ENCODE measurements around the gene HOXC5.

Gene HOXC5

DNA sequence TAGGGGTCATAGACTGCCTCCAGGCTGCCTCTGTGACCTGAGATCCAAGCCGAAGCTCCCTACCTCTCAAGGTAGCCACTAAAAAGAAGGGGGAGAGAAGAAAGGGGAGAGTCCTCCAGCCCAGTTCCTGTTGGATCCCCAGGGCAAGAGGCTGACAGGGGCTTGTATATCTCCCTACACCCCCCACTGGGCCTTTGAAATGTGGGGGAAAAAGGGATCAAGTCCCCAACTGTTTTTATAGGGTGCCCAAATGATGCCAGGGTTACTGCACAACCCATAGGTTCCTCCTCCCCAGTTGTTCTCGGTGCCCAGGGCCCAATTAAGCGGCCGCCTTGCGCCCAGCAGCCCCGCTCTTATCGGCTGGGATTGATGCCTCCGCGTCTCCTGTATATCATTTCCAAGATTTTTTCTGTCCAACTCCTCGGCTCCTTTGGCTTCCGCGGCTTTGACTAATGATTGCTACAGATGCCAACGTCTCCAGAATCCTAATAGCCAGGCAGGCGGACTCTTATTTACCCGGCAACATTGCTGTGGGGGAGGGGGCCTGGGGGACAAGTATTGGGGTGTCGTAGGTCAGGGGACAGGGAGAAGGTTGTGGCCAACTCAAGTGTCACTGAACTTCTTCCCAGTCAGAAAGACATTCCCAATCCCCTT, 13.1 kb downstream of the HOXC5 start:
- no peak for DNase-seq (ENCODE audit: low read depth, low spot score)

DNA sequence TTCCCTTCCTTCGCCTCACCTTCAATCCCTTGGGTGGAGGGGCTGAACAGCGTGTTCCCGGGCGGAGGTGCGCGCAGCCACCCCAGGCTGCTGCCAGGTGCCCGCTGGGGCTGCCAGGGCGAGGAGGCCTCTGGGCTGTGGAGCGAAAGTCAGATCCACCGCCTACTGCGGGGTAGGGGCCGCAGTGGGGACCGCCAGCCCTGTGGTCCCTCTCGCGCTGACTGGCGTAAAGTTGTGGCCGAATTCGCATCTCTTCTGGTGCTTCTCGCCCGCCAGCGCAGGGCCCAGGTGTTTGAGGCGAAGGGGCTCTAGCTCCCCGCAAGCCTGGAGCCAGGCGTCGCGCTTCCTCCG, 13.9 kb downstream of the HOXC5 start:
- DNase-seq (ENCODE audit: low read depth, low spot score), result no peak

DNA sequence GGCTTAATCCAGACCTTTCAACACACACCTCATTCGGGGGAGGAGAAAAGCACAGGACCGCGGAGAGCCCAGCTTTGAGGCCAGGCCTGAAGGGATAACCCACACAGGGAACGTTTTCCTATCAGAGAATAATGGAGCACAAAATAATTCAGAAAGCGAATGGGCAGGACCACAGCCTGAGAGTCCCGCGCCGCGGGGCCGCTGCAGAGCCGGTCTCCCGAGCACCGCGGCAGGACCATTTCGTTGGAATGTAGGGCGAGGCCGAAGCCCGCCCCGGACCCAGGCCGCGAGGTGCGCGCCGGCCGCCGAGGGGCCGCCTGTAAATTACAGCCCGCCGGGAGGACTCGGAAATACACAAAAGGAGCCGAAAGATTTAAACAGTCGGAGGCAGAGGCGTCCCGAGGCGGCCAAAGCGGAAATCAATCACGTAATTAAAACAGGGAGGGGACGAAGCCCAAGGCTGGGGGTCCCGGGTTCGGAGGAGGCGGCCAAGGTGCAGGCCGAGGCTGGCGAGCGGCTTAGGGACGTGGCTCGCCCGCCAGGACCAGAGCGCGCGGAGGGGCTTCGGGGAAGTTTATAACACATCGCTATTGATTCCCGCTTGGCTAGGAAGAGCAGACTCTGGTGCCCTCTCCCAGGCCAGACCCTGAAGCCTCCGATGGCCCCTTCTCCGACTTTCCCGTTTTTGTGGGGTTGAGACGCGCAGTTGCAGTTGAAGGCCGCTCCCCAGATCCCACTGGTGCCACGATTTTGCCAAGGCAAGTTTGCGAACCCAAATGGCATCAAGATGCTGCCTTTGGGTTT, 14.5 kb downstream of the HOXC5 start:
- DNase-seq (ENCODE audit: low read depth, low spot score), result no peak

DNA sequence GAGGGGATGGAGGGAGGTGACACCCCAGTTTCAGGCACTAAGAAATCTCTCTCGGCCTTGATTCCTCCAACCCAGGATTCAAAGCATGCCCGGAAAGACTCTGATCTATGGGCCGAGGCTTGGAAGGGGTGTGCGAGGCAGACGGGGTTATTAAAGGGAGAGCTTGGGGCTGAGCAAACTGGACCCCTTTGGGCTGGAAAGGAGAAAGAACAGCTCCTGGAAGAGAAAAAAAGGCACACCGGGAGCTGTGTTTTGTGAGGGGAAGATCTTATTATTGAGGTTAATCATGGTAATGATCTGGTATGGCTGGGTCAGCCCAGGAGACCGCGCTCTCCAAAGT, 15.1 kb downstream of the HOXC5 start:
- DNase-seq (ENCODE audit: low read depth, low spot score), result no peak

DNA sequence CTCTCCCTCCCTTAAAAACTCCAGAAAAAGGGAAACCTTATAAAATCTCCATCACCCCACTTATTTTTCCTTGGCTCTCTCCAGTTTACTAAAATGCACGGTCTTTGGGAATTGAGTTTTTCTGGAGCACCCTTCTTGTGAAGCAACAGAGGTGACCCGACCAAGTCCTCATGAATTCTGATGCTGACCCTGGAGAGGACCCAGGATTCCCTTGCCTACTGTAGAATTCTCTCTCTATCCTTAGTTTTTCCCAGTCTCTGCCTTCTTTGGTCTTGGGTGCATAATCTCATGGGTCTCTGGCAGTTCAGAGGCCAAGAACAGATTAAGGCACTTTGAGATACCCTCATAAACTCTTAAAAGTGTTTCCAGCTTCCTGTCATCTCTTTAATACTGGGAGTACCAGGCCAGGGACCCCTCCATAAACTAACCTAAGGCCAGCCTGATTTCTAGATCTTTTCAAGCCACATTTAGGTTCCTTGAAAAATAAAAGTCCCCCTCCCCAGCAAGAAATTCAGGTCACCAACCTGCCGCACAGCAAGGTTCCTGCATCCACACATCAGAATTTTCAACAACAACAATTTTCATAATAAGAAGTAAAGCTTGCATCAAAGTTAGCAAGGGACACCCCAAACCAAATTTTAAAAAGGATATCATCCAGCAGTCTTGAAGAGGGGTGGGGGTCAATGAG, 15.7 kb downstream of the HOXC5 start:
- DNase-seq (ENCODE audit: low read depth, low spot score), result no peak

DNA sequence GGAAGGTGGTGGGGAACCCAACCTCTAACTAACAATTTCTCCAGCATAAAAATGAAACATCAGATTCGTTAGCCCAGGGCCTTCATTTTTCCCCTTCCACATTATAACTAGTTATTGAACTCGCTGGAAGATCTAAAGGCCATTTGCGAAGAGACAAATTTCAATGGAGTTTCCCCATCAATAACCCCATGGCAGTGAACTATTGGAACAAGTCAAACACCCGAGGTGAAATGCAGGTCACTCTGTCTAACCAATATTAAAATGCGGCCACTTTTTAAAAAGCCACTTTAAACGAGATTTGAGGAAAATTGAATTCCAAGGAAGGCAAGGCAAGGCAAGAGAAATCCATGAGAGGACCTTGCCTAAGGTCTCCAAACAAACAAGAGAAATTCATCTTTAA, 16.3 kb downstream of the HOXC5 start:
- DNase-seq (ENCODE audit: low read depth, low spot score), result no peak

DNA sequence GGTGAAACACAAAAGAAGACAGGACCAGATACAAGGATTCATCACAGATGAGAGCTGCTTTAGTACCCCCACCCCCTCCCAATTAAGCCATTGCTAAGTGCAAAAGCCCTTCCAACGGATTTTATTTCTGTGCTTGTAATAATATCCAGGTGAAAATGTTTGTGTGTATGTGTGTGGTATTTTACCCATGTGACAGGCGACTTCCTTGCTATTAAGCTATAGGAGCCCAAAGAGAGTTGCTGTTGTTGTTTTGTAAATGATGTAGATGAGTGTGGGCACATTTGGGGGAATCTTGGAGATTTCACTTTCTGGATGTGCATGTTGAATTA, 17.6 kb downstream of the HOXC5 start:
- DNase-seq (ENCODE audit: low read depth, low spot score), result no peak

DNA sequence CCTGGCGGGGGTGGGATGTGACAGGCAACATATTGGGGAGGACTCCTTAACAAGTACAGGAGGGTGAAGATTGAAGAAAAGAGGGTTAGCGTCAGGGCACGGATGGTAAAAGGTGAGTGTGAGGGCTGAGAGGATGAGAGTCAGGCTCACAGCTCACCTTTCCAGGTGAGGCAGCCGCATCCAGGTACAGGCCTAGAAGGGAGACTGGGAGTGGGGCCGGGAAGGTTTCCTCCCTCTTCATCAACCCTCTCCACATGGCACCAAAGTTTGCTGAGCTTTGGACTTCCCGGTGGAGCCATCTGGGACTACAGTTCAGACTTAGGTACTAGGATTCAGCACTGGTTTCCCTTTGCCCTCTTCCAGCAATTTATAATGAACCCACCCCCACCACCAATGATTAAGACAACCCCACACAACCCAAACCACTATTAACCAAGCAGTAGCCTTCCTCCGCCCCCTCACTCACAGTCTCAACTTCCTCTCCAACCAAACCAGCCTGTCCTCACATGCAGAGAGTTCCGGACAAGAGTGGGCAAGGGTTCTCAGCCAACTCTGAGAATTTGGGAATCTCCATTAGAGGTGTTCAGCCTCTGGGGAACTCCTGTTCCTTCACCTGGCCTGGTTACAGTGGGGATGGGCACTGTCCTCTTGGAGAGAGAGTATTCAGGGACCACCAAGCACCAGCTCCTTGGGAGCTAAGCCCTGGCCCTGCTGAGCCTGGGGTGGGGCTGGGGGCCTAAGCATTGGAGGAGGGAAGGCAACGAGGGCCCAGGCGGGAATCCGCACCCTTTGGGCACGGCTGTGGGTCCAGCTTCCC, 18.4 kb downstream of the HOXC5 start:
- DNase-seq (ENCODE audit: low read depth, low spot score), result no peak

DNA sequence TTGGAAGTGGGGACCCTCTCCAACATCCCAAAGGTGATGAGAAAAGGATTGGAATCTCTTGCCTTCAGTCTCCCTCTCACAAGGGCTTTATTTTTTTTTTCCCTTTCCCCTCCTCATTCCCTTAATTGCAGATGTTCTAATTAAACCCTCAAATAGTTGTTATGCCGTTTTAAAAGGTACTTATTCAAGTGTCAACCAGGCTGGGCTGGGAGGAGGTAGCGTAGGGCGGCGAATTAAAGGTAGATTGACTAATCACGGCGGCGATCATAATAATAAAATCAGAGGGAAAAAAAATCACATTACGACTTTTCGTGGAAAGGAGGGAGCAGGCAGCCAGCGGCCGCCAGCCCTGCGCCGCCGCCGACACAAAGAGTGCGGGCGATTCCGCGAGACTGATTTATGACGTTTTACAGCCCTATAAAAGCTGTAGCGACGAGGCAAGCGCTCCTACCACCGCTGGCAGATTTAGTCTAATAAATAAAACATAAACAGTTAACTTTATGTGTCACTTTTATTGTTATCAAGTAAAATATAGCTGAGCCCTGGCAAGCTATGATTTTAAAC, 19.1 kb downstream of the HOXC5 start:
- no peak for DNase-seq (ENCODE audit: low read depth, low spot score)

DNA sequence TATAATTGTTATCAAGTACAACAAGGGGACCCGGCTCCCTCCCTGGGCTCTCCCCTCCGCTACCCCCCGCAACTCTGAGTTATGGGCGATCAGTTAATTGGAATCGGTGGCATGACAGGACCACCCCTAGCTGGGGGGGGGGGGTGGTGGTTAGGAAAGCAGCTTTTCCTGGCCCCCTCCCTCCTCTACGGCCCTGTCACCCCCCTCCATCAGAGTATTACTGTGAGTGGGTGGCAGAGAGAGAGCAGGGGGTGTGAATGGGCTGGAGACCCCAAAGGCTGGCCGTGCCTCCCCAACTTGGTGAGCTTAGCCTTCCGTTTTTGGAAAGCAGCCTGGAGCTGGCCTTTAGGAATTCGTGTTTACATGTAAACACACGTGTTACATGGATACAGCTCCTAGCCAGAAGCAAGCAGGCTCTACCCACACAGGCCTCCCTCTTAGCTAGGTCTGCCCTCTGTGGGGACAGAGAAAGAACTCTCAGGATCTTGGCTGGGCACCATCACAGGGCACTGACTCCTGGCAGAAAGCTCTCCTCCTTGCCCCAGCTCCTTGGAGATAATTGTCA, 19.7 kb downstream of the HOXC5 start:
- no peak for DNase-seq (ENCODE audit: low read depth, low spot score)

DNA sequence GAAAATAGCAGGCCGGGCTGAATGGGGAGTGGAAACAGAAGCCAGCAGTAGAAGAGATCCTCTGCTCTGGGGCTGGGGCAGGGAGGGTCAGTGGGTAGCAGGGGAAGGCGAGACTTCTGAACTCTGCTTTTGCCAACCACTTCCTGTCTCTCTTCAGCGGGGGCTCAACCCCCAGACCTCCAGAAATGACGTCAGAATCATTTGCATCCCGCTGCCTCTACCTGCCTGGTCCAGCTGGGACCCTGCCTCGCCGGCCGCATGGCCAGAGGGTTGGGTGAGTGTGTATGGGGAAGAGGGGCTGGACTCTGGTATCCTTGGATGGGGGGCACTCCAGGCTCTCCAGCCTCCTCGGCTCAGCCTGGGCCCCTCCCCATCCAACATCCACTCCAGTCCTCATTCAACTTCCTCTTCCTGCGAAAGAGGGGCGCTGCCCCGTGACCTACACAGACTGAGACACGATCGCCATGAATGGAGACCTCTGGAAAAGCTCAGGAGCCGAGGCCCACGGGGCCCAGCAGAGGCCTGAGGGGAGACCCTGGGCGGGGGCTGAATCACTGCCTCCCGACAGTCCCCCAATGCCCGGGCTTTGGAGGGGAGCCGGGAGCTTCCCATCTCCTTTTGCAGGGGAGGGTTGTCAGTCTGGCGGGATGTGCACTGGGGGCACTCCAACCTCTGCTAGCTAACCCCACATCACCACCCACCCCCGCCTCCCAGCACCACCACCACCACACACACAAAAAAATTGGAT, 20.3 kb downstream of the HOXC5 start:
- no peak for DNase-seq (ENCODE audit: low read depth, low spot score)

DNA sequence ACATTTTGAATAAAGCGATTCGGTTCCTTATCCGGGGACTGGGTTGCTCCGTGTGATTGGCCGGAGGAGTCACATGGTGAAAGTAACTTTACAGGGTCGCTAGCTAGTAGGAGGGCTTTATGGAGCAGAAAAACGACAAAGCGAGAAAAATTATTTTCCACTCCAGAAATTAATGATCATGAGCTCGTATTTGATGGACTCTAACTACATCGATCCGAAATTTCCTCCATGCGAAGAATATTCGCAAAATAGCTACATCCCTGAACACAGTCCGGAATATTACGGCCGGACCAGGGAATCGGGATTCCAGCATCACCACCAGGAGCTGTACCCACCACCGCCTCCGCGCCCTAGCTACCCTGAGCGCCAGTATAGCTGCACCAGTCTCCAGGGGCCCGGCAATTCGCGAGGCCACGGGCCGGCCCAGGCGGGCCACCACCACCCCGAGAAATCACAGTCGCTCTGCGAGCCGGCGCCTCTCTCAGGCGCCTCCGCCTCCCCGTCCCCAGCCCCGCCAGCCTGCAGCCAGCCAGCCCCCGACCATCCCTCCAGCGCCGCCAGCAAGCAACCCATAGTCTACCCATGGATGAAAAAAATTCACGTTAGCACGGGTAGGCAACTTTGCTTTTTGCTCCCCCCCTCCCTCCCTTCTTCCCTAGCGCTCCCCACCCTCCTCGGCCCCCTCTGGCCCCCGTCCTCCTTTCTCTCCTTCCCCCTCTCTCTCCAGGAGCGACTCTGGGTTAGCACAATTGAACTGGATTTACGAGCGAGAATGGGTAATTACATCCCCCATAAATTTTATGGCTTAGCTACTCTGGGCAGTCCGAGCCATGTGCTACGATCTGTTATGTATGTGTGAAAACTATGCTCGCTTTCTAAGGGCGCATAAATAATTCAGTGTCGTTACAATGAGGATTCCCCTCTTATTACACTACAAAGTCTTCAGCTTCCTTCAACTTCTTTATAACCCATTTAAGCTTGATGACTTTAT, 21.2 kb downstream of the HOXC5 start, which contains the start of gene HOXC4:
TSS of gene HOXC4 (plus strand) at position 85 of the 991 bp plus-strand sequence. CDS start at position 173, 88 bp downstream.
- no peak for DNase-seq (ENCODE audit: low read depth, low spot score)

DNA sequence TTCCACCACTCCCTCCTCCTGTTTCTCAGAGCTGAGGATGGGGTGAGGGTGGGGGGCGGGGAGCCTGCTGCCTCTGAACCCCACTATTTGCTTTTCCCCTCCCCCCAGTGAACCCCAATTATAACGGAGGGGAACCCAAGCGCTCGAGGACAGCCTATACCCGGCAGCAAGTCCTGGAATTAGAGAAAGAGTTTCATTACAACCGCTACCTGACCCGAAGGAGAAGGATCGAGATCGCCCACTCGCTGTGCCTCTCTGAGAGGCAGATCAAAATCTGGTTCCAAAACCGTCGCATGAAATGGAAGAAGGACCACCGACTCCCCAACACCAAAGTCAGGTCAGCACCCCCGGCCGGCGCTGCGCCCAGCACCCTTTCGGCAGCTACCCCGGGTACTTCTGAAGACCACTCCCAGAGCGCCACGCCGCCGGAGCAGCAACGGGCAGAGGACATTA, 21.9 kb downstream of the HOXC5 start:
- no peak for DNase-seq (ENCODE audit: low read depth, low spot score)

DNA sequence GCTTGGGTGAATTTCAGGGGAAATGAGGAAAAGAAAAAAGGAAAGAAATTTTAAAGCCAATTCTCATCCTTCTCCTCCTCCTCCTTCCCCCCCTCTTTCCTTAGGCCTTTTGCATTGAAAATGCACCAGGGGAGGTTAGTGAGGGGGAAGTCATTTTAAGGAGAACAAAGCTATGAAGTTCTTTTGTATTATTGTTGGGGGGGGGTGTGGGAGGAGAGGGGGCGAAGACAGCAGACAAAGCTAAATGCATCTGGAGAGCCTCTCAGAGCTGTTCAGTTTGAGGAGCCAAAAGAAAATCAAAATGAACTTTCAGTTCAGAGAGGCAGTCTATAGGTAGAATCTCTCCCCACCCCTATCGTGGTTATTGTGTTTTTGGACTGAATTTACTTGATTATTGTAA, 22.7 kb downstream of the HOXC5 start:
- DNase-seq (ENCODE audit: low read depth, low spot score), result no peak

DNA sequence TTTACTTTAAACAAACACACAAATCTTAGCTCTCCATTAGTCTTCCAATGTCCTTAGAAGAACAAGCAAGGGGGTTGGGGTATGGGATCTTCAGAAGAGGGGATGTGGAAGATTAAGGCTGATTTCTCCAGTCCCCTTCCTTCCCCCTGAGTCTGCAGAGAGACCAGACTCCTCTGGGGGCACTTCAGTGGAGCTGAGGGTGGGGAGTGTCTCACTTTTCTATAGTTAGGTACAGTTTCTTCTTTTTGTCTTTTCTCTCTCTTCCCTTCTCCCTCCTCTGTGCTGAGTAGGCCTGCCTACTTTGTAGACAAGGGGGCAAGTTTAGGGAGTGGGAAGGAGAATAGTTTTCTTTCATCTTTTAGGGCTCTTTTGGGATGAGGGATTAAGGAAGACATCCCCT, 23.3 kb downstream of the HOXC5 start:
- no peak for DNase-seq (ENCODE audit: low read depth, low spot score)

DNA sequence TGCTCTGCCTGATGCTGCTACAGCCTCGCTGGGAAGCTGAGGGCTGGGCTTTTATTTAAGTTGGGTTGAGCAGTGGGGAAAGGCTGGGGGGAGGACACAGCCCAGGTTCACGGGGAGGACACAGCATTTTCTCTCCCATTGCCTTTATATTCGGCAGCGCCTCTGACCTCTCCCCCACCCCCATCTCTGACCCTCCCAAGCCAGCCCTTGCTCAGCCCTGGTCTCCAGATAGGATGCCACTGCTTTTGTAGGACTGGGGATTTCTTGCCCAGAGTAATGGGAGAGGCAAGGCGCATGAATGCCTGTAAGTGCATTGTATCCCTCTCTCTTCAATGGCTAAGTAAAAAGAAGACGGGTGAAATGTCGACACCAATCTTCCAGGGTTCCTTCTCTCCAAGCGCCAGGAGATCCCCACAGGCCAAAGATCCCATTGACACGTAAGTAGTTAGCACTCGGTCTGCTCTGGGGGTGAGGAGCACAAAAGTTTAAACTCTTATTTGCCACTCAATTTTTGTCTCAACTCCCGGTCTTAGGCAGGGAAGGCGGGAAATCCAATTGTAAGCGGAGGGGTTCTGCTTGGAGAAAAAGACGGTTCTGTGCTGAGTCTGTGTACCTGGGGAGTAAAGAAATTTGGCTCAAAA, 25.4 kb downstream of the HOXC5 start:
- DNase-seq (ENCODE audit: low read depth, low spot score), result no peak

DNA sequence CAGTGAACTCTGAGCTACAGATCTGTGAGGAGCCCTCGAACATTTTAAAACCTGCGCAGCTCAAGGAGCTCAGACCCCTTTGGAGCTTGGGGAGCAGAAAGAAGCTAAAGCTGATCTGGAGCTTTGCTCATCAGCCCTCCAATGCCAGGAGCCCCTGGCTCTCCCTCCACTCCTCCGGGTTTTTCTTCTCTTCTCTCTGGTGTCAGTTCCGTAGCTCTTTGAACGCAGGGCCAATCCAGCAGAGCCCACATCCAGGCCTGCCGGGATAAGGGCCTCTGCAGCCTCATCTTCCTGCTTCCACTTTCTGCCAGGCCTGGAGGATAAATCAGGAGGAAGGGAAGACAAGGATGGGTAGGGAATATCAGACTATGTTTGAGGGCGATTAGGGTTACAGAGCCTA, 26.8 kb downstream of the HOXC5 start:
- DNase-seq (ENCODE audit: low read depth, low spot score), result no peak

DNA sequence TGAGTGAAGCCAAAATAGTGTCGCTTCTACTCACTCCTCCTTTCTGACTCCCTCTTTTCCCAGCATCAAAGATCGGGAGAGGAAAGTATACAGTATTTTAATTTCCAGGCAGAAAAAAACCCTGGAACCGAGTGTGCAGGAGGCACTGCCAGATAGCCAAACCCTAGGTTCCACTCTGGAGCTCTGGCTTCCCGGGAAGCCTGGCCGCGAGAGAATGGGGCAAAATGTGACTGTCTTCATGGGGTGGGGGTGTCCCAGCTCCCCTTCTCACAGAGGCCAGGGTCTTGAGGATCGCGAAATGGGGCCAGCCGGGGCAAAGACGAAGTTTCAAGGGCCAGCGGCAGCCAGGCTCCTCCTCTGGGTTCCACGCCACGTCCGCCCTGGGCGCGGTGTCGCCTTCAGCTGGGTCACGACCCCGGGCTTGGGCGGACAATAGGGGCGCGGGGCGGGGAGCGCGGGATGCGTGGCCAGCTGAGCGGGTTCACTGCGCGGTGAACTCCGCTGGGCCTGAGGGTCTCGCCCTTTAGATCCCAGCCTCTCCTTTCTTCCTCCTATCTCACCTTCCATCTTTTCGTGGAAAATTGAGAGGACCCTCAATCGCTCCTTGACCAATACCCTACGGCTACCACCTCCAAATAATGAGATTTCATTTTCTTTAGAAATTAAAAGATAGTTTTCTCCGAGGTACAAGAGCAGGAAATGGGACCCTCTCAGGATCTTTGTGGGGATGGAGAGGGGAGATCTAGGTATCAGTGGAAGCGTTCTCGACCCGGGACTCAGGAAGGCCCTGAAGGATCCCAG, 27.5 kb downstream of the HOXC5 start:
- no peak for DNase-seq (ENCODE audit: low read depth, low spot score)
